Esophagus squamous epithelium (tissue), 4 donors: ENCODE results near the gene KIF17.

Experiments
- POLR2A ChIP-seq, 4 donors: fragments of 450-650 bp; IDR thresholded peaks; one replicate each; pipeline ENCODE4 v1.6.1; 2017; ENCODE audit warnings: antibody characterized with exemption in 4 of 4, mild to moderate bottlenecking in 4 of 4, moderate library complexity in 3 of 4
- TF ChIP-seq, protein P1 (sequence below), 6 experiments: fragments of 450-650 bp in 4 of 6; fragments of 200-600 bp in 2 of 6; sonication (generic) in 2 of 6; IDR thresholded peaks; one replicate each; pipeline ENCODE4 v1.5.1; 2016 to 2019; ENCODE audit warnings: antibody characterized with exemption in 6 of 6, mild to moderate bottlenecking in 4 of 6, moderate library complexity in 4 of 6

DNA sequence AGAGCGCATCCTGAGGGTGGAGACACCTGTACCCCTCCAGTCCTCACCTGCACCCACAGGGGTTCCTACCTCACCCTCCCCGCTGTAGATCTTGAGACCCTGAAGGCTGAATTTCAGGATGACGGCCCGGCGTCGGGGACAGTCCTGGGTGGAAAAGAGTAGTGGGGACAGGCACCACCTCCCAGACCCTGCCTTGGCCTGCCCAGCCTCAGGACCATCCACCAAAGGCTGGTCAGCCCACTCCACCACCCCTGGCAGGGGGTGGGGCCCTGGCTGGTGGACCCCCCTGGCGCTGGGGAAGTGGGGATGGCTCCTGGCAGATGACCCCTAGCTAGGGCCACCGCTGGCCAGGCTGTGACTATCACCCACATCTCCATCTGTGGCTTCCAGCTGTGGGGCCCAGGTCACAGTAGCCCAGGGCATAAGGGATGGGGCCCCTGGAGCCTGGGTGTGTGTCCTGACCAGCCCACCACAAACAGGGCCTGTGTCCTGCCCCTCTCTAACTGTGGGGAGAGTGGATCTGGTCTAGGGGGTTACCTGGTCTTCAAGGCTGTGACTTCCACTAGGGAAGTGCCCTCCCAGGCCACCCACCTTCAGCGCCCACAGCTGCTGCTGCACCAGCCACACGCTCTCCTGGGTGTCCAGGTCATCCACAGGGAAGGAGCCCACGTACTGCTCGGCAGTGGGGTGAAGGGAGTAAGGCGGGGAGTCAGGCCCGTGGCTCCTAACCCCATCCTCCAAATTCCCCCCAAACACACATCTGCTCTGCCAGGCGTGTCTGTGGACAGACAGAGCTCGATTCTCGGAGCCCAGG lies 9.3 kb upstream of the KIF17 start:
- TF ChIP-seq, protein P1, sequence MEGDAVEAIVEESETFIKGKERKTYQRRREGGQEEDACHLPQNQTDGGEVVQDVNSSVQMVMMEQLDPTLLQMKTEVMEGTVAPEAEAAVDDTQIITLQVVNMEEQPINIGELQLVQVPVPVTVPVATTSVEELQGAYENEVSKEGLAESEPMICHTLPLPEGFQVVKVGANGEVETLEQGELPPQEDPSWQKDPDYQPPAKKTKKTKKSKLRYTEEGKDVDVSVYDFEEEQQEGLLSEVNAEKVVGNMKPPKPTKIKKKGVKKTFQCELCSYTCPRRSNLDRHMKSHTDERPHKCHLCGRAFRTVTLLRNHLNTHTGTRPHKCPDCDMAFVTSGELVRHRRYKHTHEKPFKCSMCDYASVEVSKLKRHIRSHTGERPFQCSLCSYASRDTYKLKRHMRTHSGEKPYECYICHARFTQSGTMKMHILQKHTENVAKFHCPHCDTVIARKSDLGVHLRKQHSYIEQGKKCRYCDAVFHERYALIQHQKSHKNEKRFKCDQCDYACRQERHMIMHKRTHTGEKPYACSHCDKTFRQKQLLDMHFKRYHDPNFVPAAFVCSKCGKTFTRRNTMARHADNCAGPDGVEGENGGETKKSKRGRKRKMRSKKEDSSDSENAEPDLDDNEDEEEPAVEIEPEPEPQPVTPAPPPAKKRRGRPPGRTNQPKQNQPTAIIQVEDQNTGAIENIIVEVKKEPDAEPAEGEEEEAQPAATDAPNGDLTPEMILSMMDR (IDR thresholded peaks at IDR 0.05): no peak
- no peak for TF ChIP-seq POLR2A (IDR thresholded peaks at IDR 0.05)
